Placental pericyte (primary cell): ENCODE data around the gene LENEP. TPM values are rescaled to one million over a fixed set of nuclear protein-coding genes. Genes with fewer than 3 reads are reported as not detected.

ENCODE experiments used
- small RNA-seq: library from RNA; depleted of rRNA; stranded (forward); fragments of <200 nt; gene quantifications from one replicate; pipeline ENCODE3, GENCODE V24; 2012; ENCODE audit warnings: low replicate concordance
- total RNA-seq: library from RNA; depleted of rRNA; stranded (reverse); fragments of >200 nt; gene quantifications from 2 replicates; pipeline ENCODE4 v1.2.3, GENCODE V29; 2012

Gene LENEP, protein sequence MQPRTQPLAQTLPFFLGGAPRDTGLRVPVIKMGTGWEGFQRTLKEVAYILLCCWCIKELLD
- total RNA-seq = 0.86 TPM in 1 of 2 replicates, not detected in the other

DNA sequence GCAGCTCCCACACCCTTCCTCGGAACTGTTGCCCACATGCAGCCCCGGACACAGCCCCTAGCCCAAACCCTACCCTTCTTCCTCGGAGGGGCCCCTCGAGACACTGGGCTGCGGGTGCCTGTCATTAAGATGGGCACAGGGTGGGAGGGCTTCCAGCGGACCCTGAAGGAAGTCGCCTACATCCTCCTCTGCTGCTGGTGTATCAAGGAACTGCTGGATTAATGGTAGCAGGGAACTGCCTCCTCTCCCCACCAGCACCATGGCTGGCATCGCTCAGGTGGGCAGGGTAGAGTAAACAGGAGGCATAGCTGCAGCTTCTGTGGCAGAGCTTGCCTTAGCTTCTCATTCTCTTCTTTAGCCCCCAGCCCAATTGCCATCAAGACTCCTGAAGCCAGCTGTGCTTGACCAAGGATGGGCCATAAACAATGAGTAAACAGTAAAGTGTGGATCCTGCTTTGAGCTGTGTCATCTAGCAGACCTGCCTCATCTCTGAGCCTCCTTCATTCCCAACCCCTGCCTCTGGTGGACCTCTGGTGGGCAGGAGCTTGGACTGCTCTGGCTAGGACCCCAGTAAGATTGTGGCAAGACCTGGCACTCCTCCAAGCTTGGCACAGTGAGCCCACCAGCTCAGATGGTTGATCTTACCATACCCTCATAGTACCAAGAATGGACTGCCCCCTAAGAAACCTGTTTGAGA, at the start of gene LENEP:
TSS of gene LENEP (plus strand) at position 15 of the 697 bp plus-strand sequence. CDS start at position 37, 22 bp downstream.

GRCh38 chr1:154955718-154956543, 37.5 kb upstream of the LENEP start, which contains the start of gene PBXIP1:
TSS of gene PBXIP1 (minus strand) at chr1:154956099. CDS start at chr1:154953721, 2,378 bp downstream.

GRCh38 chr1:154961207-154962155, 31.9 kb upstream of the LENEP start, which contains the start of gene PYGO2:
TSS of gene PYGO2 (minus strand) at chr1:154961782. CDS start at chr1:154961576, 206 bp downstream.

GRCh38 chr1:154970631-154971340, 22.6 kb upstream of the LENEP start, which contains the start of gene SHC1:
TSS of gene SHC1 (minus strand) at chr1:154970747. CDS start at chr1:154970526, 221 bp downstream.

DNA sequence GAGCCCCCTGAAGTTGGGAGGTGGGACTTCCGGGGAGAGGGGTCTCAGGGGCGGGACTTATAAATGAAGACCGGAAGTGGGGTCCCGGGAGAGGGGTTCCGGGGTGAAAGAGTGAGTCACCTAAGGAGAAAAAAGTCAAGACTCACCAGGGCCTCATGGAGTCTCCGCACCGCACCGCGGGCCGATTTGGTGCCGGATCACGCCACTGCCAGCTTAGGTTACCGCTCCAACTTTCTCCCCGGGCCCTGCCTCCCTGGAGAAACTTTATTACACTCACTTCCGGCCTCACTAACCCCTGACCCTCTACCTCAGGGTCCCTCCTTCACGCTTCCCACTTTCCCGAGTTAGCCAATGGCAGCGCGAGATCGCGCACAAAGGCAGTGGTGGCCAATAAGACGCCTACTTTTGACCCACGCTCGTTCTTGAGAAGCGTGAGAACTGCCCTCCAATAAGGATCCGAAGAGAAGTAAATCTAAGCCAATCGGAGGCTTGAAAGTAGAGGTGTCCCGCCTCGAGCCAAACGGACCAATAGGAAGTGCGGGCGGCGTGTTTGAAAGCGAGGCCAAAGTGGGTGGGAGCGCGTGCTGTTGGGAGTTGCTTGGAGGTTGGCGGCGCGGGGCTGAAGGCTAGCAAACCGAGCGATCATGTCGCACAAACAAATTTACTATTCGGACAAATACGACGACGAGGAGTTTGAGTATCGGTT, 19.1 kb upstream of the LENEP start, which contains the start of gene CKS1B:
TSS of gene CKS1B (plus strand) at position 580 of the 706 bp plus-strand sequence. CDS start at position 645, 65 bp downstream.

GRCh38 chr1:154982897-154983648, 10.3 kb upstream of the LENEP start, which contains the start of gene FLAD1:
TSS of gene FLAD1 (plus strand) at chr1:154983344. CDS start at chr1:154983695, 351 bp downstream.

DNA sequence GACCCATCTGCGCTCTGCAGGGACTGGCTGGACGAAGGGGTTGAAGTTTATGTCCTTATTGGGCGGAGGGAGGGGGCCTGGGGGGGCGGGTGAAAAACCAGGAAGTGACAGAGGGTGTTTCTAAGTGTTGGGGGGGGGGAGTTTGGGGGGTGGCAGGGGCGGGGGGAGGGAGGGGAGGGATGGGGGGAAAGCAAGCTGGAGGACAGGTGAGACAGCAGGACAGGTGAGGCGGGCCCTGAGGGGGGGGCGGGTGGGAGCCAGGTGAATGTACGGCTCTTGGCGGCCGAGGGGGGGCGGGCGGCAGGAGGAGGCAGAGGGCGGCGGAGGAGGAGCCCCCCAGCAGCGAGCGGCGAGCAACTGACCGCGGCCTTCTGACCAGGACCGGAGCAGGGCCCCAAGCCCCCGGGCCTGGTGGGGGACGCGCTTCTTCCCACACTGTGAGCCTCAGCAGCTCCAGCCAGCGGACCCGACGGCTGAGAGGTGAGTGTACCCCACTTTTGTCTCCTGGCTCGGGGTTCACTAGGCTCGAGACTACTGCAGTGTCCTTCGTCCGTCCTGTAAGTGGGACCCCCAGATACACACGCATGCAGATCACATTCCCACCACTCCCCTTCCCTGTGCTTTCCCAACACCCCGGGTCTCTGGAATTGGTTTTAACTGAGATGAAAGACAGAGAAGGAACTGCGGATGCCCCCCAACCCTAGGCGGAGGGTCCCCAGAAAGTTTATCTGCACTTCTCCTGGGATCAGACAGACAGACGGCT, 9.3 kb downstream of the LENEP start, which contains the start of gene ZBTB7B:
TSS of gene ZBTB7B (plus strand) at position 339 of the 763 bp plus-strand sequence. CDS start 11,859 bp downstream, outside the sequence.

DNA sequence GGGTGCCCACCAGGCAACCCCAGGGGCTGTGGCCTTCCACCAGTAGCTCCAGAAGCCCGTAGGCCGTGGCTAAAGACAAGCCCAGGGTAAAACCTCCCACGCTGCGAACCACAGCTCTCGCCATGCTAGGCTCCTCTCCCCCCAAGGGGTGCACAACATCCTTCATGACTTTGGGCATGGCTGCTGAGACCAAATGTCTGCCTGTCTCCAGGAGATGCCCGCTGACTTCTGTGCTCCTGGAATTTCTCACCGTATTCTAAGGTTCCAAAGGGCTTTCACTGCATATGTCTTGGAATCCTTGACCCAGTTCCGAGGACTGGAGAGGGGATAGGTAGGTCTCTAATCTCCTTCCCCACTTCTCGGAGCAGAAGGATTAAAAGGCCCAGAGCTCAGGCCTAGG, 40.1 kb downstream of the LENEP start, which contains the start of the genes DCST1 and DCST2:
TSS of gene DCST1 (plus strand) at position 301 of the 400 bp plus-strand sequence. CDS start 213 bp downstream, outside the sequence.
TSS of gene DCST2 (minus strand) at position 258 of the 400 bp plus-strand sequence. CDS start at position 178, 80 bp downstream.

Small RNA genes lying within 50 kb of the gene (small RNA-seq; reads per million reads assigned to genes)
- gene MIR4258 (not detected), gene RF00017 (not detected)

Other genes starting within 250 kb of the LENEP start
- gene KCNN3, start 123.3 kb upstream of the LENEP start, total RNA-seq = under 0.01 TPM in 1 of 2 replicates, not detected in the other
- gene PMVK, start 56.9 kb upstream of the LENEP start, total RNA-seq = 6.3 and 7.0 TPM in 2 replicates
- gene PBXIP1, start 37.5 kb upstream of the LENEP start, total RNA-seq = 35.4 and 80.8 TPM in 2 replicates
- 18.8 and 20.4 TPM in 2 replicates for gene PYGO2, start 31.8 kb upstream of the LENEP start, total RNA-seq
- gene SHC1, start 22.8 kb upstream of the LENEP start, total RNA-seq = 325 and 447 TPM in 2 replicates
- gene CKS1B, start 18.9 kb upstream of the LENEP start, total RNA-seq = 17.7 and 101 TPM in 2 replicates
- gene FLAD1, start 10.2 kb upstream of the LENEP start, total RNA-seq = 23.4 and 36.7 TPM in 2 replicates
- gene ZBTB7B, start 9.2 kb downstream of the LENEP start, total RNA-seq = 30.4 and 31.4 TPM in 2 replicates
- gene DCST2, start 40.2 kb downstream of the LENEP start, total RNA-seq = 0.66 TPM in 1 of 2 replicates, not detected in the other
- gene DCST1, start 40.2 kb downstream of the LENEP start, total RNA-seq = not detected in 2 replicates
- gene ADAM15, start 57.7 kb downstream of the LENEP start, total RNA-seq = 53.7 and 63.5 TPM in 2 replicates
- gene EFNA4, start 70.2 kb downstream of the LENEP start, total RNA-seq = 2.0 and 3.0 TPM in 2 replicates
- 0.43 and 0.66 TPM in 2 replicates for gene EFNA3, start 85.3 kb downstream of the LENEP start, total RNA-seq
- gene EFNA1, start 134.3 kb downstream of the LENEP start, total RNA-seq = 0.14 TPM in 1 of 2 replicates, not detected in the other
- gene SLC50A1, start 142.3 kb downstream of the LENEP start, total RNA-seq = 27.9 and 45.3 TPM in 2 replicates
- 24.9 and 28.6 TPM in 2 replicates for gene DPM3, start 146.9 kb downstream of the LENEP start, total RNA-seq
- gene KRTCAP2, start 179.7 kb downstream of the LENEP start, total RNA-seq = 74.2 and 127 TPM in 2 replicates
- gene TRIM46, start 180.3 kb downstream of the LENEP start, total RNA-seq = 4.4 and 8.7 TPM in 2 replicates
- 11.7 and 41.6 TPM in 2 replicates for gene THBS3, start 214.3 kb downstream of the LENEP start, total RNA-seq
- 45.3 and 63.3 TPM in 2 replicates for gene MTX1, start 215.1 kb downstream of the LENEP start, total RNA-seq